WTC11 (cell line): ENCODE results near the gene CEP20. TPM values are rescaled to one million over a fixed set of nuclear protein-coding genes. Genes with fewer than 3 reads are reported as not detected.
"Not testable (repeated sequence)": the region's sequence is repeated elsewhere in the genome, so short reads cannot be mapped to it uniquely, and the experiment has no call there.

ENCODE experiments used
- ATAC-seq: fragments of 200-7000 bp; cut with Tn5 transposase; 2 replicates; pipeline ENCODE4 v1.10.0; 2021; ENCODE audit warnings: mild to moderate bottlenecking, moderate library complexity
- CTCF ChIA-PET: fragments of 300-600 bp; sonication (Branson Sonifier 250); formaldehyde crosslinking; loops from one replicate; lab custom pipeline; 2021; ENCODE audit warnings: antibody characterized with exemption; lab: Charles Lee
- POLR2A ChIA-PET: fragments of 350-600 bp; sonication (Branson Sonifier 250); formaldehyde crosslinking; loops from one replicate; lab custom pipeline; 2021; ENCODE audit warnings: antibody characterized with exemption; lab: Charles Lee
- DNase-seq: peaks from one replicate; pipeline ENCODE4 v3.0.0; 2021; ENCODE audit warnings: low spot score
- H3K27ac Mint-ChIP-seq: 2 replicates; pipeline ENCODE4 v1.8.0; 2021; ENCODE audit warnings: mixed read lengths
- H3K27me3 Mint-ChIP-seq: 2 replicates; pipeline ENCODE4 v1.8.0; 2021; ENCODE audit warnings: low read depth, mild to moderate bottlenecking, moderate library complexity, mixed read lengths
- H3K36me3 Mint-ChIP-seq: 2 replicates; pipeline ENCODE4 v1.8.0; 2021; ENCODE audit warnings: mixed read lengths
- H3K4me1 Mint-ChIP-seq: 2 replicates; pipeline ENCODE4 v1.8.0; 2022; ENCODE audit warnings: mixed read lengths
- H3K4me3 Mint-ChIP-seq: 2 replicates; pipeline ENCODE4 v1.8.0; 2021; ENCODE audit warnings: mild to moderate bottlenecking, moderate library complexity, mixed read lengths
- H3K9me3 Mint-ChIP-seq: 2 replicates; pipeline ENCODE4 v1.8.0; 2021; ENCODE audit warnings: mixed read lengths
- AR ChIP-seq: fragments of 250-450 bp; sonication (Bioruptor Pico); IDR thresholded peaks from 2 replicates; pipeline ENCODE4 v1.9.0; 2021; ENCODE audit warnings: mild to moderate bottlenecking
- CBFB ChIP-seq: sonication (generic); formaldehyde crosslinking; IDR thresholded peaks from 2 replicates; pipeline ENCODE4 v1.8.1; 2022; ENCODE audit warnings: mild to moderate bottlenecking, low read depth, missing genetic modification reagents
- CDX4 ChIP-seq: fragments of 250-450 bp; sonication (Bioruptor Pico); IDR thresholded peaks from 2 replicates; pipeline ENCODE4 v1.9.0; 2021; ENCODE audit warnings: moderate library complexity, mild to moderate bottlenecking, inconsistent platforms, borderline replicate concordance
- ELF4 ChIP-seq: sonication (generic); formaldehyde crosslinking; IDR thresholded peaks from 2 replicates; pipeline ENCODE4 v1.8.1; 2022; ENCODE audit warnings: low read depth, mild to moderate bottlenecking, moderate library complexity, missing genetic modification reagents
- HMGXB4 ChIP-seq: sonication (generic); formaldehyde crosslinking; IDR thresholded peaks from 2 replicates; pipeline ENCODE4 v1.8.1; 2023; ENCODE audit warnings: mild to moderate bottlenecking, moderate library complexity, missing genetic modification reagents
- NR2C2 ChIP-seq: sonication (generic); formaldehyde crosslinking; IDR thresholded peaks from 2 replicates; pipeline ENCODE4 v1.8.0; 2022; ENCODE audit warnings: mild to moderate bottlenecking, missing genetic modification reagents
- PRRX2 ChIP-seq: fragments of 250-450 bp; sonication (Bioruptor Pico); IDR thresholded peaks from 2 replicates; pipeline ENCODE4 v1.8.0; 2021; ENCODE audit warnings: mild to moderate bottlenecking
- RELA ChIP-seq: sonication (generic); formaldehyde crosslinking; IDR thresholded peaks from 2 replicates; pipeline ENCODE4 v1.8.1; 2022; ENCODE audit warnings: missing genetic modification reagents, mild to moderate bottlenecking, borderline replicate concordance
- SP1 ChIP-seq: sonication (generic); formaldehyde crosslinking; conservative IDR thresholded peaks from 2 replicates; pipeline ENCODE4 v1.8.1; 2022; ENCODE audit warnings: missing genetic modification reagents
- TCF7 ChIP-seq: sonication (generic); formaldehyde crosslinking; IDR thresholded peaks from 2 replicates; pipeline ENCODE4 v1.8.0; 2022; ENCODE audit warnings: mild to moderate bottlenecking, low read depth, missing genetic modification reagents, moderate library complexity
- USF1 ChIP-seq: sonication (generic); formaldehyde crosslinking; IDR thresholded peaks from 2 replicates; pipeline ENCODE4 v1.8.0; 2022; ENCODE audit warnings: mild to moderate bottlenecking, missing genetic modification reagents
- USF2 ChIP-seq: sonication (generic); formaldehyde crosslinking; IDR thresholded peaks from 2 replicates; pipeline ENCODE4 v1.8.1; 2023; ENCODE audit warnings: mild to moderate bottlenecking, missing genetic modification reagents, moderate library complexity
- ZNF219 ChIP-seq: sonication (generic); formaldehyde crosslinking; IDR thresholded peaks from 2 replicates; pipeline ENCODE4 v1.8.0; 2023; ENCODE audit warnings: missing genetic modification reagents, mild to moderate bottlenecking, borderline replicate concordance
- ZNF396 ChIP-seq: fragments of 250-450 bp; sonication (Bioruptor Pico); IDR thresholded peaks from 2 replicates; pipeline ENCODE4 v1.8.0; 2021; ENCODE audit warnings: mild to moderate bottlenecking, moderate library complexity, borderline replicate concordance
- ZNF512 ChIP-seq: sonication (generic); formaldehyde crosslinking; IDR thresholded peaks from 2 replicates; pipeline ENCODE4 v1.8.1; 2022; ENCODE audit warnings: missing genetic modification reagents, borderline replicate concordance
- total RNA-seq: library from RNA; stranded (reverse); gene quantifications from 3 replicates; pipeline ENCODE4 v1.2.3, GENCODE V29; 2021

CEP20 gene
- total RNA-seq, 1 experiment from 2014 or later = 39.1 TPM

- TF ChIP-seq AR (no peak), CBFB (CRISPR knock-in tag) (no peak), PRRX2 (CRISPR knock-in tag) (no peak), CDX4 (CRISPR knock-in tag) (no peak), ZNF219 (no peak)
Measured at GRCh38 chr16:15846510-15846909, 41.9 kb downstream of the CEP20 start (continued).

- TF ChIP-seq ZNF396 (CRISPR knock-in tag) (no peak), USF2 (CRISPR knock-in tag) (no peak), SP1 (CRISPR knock-in tag) (no peak), PRRX2 (CRISPR knock-in tag) (no peak), USF1 (CRISPR knock-in tag) (no peak), RELA (no peak), TCF7 (CRISPR knock-in tag) (no peak), NR2C2 (no peak), ELF4 (CRISPR knock-in tag) (no peak), ZNF512 (CRISPR knock-in tag) (no peak), HMGXB4 (CRISPR knock-in tag) (no peak)
- Mint-ChIP-seq H3K27me3 (no peaks in the 10 kb centered on the region), H3K36me3 (no peaks in the 10 kb centered on the region), H3K4me1 (no peaks in the 10 kb centered on the region), H3K4me3 (no peak overlapping the region), H3K9me3 (no peaks in the 10 kb centered on the region), H3K27ac (no peak overlapping the region)
- POLR2A ChIA-PET = no interaction called here
- DNase-seq (no peak), ATAC-seq (no peak)
- CTCF ChIA-PET = interaction anchor here (1.8 to 2.7 kb wide), 2 partner anchors 22 to 66 kb away, joined by 4 to 10 read pairs; no protein-coding TSS in a partner anchor
Measured at GRCh38 chr16:15843635-15844279, 44.6 kb downstream of the CEP20 start.

- not testable (repeated sequence) for ATAC-seq, H3K27me3 Mint-ChIP-seq
- CTCF ChIA-PET = interaction anchor here (0.6 kb wide), 1 partner anchor 289 kb away, joined by 3 read pairs; no protein-coding TSS in a partner anchor
Measured at GRCh38 chr16:15839204-15839603, 49.2 kb downstream of the CEP20 start.

More at GRCh38 chr16:15839204-15839603, 49.2 kb downstream of the CEP20 start:
- H3K4me1 Mint-ChIP-seq, H3K4me3 Mint-ChIP-seq, DNase-seq, H3K36me3 Mint-ChIP-seq, H3K9me3 Mint-ChIP-seq, POLR2A ChIA-PET, H3K27ac Mint-ChIP-seq: not testable (repeated sequence)
